Hepatocyte (in vitro differentiated cells): ENCODE data around the gene KRT75. TPM values are rescaled to one million over a fixed set of nuclear protein-coding genes. Genes with fewer than 3 reads are reported as not detected.

Source experiments
- DNase-seq: peaks from one replicate; pipeline ENCODE4 v3.0.0-alpha.2; 2016; ENCODE audit warnings: low spot score
- H2AFZ ChIP-seq: fragments of 200-600 bp; sonication (generic); 2 replicates; pipeline ENCODE4 v1.6.0; 2016; ENCODE audit warnings: antibody characterized with exemption, mild to moderate bottlenecking
- H3K27ac ChIP-seq: fragments of 200-600 bp; sonication (generic); 2 replicates; pipeline ENCODE4 v1.5.1; 2016; ENCODE audit warnings: mild to moderate bottlenecking
- H3K27me3 ChIP-seq: fragments of 200-600 bp; sonication (generic); 2 replicates; pipeline ENCODE4 v1.6.1; 2016
- H3K36me3 ChIP-seq: fragments of 200-600 bp; sonication (generic); replicated peaks from 2 replicates; pipeline ENCODE4 v1.5.1; 2016; ENCODE audit warnings: low read depth; ENCODE audit not compliant: insufficient read depth
- H3K4me1 ChIP-seq: fragments of 200-600 bp; sonication (generic); 2 replicates; pipeline ENCODE4 v1.5.1; 2016; ENCODE audit warnings: mild to moderate bottlenecking, moderate library complexity; ENCODE audit not compliant: insufficient read depth
- H3K4me2 ChIP-seq: fragments of 200-600 bp; sonication (generic); 2 replicates; pipeline ENCODE4 v1.6.0; 2016
- H3K4me3 ChIP-seq: fragments of 200-600 bp; sonication (generic); 2 replicates; pipeline ENCODE4 v1.5.1; 2016; ENCODE audit warnings: mild to moderate bottlenecking
- H3K79me2 ChIP-seq: fragments of 200-600 bp; sonication (generic); 2 replicates; pipeline ENCODE4 v1.6.0; 2017; ENCODE audit warnings: mild to moderate bottlenecking
- H3K9me2 ChIP-seq: fragments of 200-600 bp; sonication (generic); replicated peaks from 2 replicates; pipeline ENCODE4 v1.6.0; 2017; ENCODE audit warnings: mild to moderate bottlenecking; ENCODE audit not compliant: insufficient read depth
- H3K9me3 ChIP-seq: fragments of 200-600 bp; sonication (generic); 2 replicates; pipeline ENCODE4 v1.5.1; 2016; ENCODE audit warnings: low read depth, mild to moderate bottlenecking
- H4K20me1 ChIP-seq: fragments of 200-600 bp; sonication (generic); 2 replicates; pipeline ENCODE4 v1.6.0; 2016; ENCODE audit warnings: mild to moderate bottlenecking; ENCODE audit not compliant: insufficient read depth, poor library complexity, severe bottlenecking
- EZH2 ChIP-seq: fragments of 200-600 bp; sonication (generic); IDR thresholded peaks from 2 replicates; pipeline ENCODE4 v1.6.1; 2016; ENCODE audit warnings: antibody characterized with exemption, mild to moderate bottlenecking, borderline replicate concordance
- EZH2phosphoT487 ChIP-seq: fragments of 200-600 bp; sonication (generic); IDR thresholded peaks from one replicate; pipeline ENCODE4 v1.6.1; 2018; ENCODE audit warnings: antibody characterized with exemption, mild to moderate bottlenecking, low read depth, moderate library complexity; ENCODE audit not compliant: unreplicated experiment, severe bottlenecking
- WGBS: methylation state at CpG from one replicate; pipeline ENCODE4 v1.1.6; 2016; ENCODE audit warnings: low lambda C conversion rate; ENCODE audit errors: missing lambda C conversion rate; 5-methylcytosine and 5-hydroxymethylcytosine counted together
- polyA plus RNA-seq: library from polyadenylated mRNA; unstranded; fragments of >200 nt; fragmentation: Nextera tagmentation; extraction: Ambion mirVana; gene quantifications from 2 replicates; pipeline ENCODE4 v1.2.1, GENCODE V29; 2016
- total RNA-seq: library from RNA; depleted of rRNA; stranded (reverse); fragments of >200 nt; gene quantifications from 2 replicates; pipeline ENCODE4 v1.2.3, GENCODE V29; 2014
- TF ChIP-seq, protein P1 (sequence below): fragments of 200-600 bp; sonication (generic); IDR thresholded peaks from 2 replicates; pipeline ENCODE4 v1.5.1; 2016; ENCODE audit warnings: antibody characterized with exemption, mild to moderate bottlenecking; ENCODE audit not compliant: poor library complexity

The KRT75 gene
- total and polyA plus RNA-seq, 2 experiments from 2014 or later: not detected

DNA sequence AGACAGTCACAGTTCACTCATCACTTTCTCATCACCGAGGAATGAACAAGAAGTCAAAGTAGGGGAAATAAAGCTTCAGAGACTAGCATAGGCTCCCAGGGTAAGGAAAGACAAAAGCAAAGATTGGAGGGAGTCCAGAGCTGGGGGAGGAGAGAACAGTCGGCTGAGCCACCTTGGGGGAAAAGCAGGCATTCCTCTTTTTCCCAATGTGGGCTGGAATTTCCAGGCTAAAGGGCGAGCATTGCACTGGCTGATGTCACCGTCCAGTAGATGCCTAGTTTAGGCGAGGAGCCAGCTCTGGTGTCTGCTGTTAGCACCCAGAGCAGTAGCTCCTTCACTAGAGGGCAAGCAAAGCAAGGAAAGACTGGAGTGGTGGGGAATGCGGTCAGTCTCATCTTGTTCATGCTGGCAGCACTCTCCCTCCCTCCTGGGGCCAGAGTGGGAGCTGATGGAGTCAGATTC lies 8.5 kb upstream of the KRT75 start:
- Histone ChIP-seq H2AFZ (no peak overlapping the region), H3K9me2 (no peaks in the 10 kb centered on the region), H3K4me2 (no peak overlapping the region), H3K9me3 (no peaks in the 10 kb centered on the region), H3K36me3 (no peaks in the 10 kb centered on the region), H3K79me2 (no peaks in the 10 kb centered on the region), H3K27me3 (no peaks in the 10 kb centered on the region), H3K4me1 (peaks cover 19% of the 10 kb centered on the region), H3K27ac (peak overlapping the region; percentile 76), H3K4me3 (no peak overlapping the region), H4K20me1 (no peaks in the 10 kb centered on the region)
- TF ChIP-seq EZH2: no peak
- TF ChIP-seq, protein P1, sequence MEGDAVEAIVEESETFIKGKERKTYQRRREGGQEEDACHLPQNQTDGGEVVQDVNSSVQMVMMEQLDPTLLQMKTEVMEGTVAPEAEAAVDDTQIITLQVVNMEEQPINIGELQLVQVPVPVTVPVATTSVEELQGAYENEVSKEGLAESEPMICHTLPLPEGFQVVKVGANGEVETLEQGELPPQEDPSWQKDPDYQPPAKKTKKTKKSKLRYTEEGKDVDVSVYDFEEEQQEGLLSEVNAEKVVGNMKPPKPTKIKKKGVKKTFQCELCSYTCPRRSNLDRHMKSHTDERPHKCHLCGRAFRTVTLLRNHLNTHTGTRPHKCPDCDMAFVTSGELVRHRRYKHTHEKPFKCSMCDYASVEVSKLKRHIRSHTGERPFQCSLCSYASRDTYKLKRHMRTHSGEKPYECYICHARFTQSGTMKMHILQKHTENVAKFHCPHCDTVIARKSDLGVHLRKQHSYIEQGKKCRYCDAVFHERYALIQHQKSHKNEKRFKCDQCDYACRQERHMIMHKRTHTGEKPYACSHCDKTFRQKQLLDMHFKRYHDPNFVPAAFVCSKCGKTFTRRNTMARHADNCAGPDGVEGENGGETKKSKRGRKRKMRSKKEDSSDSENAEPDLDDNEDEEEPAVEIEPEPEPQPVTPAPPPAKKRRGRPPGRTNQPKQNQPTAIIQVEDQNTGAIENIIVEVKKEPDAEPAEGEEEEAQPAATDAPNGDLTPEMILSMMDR: peak; percentile 26
- peak; percentile 73 for DNase-seq
- WGBS: 30% methylated on average over 6 of the region's 6 CpGs

DNA sequence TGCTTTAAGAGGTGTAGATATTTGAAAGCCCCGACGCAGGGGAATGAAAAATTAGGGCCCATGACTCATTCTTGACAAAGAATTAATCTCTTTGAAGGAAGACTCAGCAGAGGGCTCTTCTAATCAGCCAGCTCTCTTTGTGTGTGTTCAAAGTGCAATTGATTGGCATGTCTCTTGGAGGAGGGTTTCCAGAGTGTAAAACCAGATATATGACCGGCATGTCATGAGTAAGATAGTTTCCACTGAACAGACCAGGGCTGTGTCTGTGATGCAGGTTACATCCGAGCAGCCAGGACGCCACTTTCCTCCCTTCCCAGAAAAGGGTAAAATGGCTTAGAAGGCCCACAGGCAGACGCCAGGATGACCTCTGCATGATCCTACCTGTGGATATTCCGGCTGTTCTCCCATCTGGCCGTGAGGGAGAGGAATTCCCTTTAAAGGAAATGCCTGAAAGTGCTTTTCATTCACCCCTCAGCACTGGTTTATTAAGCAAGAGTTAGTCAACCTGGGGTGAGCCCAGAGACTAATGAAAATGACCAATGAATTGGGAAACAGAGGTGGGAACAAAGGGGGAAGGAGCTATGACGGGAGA lies 7.2 kb upstream of the KRT75 start:
- peaks cover 24% of the 10 kb centered on the region for H3K4me1 ChIP-seq
- no peaks in the 10 kb centered on the region for H3K79me2 ChIP-seq
- peak overlapping the region; percentile 36 for H3K4me2 ChIP-seq
- H3K9me2 ChIP-seq: no peaks in the 10 kb centered on the region
- peak overlapping the region; percentile 76 for H3K27ac ChIP-seq
- H3K9me3 ChIP-seq: no peaks in the 10 kb centered on the region
- WGBS: 34% methylated on average over 9 of the region's 9 CpGs
- H3K36me3 ChIP-seq: no peaks in the 10 kb centered on the region
- H4K20me1 ChIP-seq: no peaks in the 10 kb centered on the region
- TF ChIP-seq, protein P1: no peak
- no peak for TF ChIP-seq EZH2
- no peak for TF ChIP-seq EZH2phosphoT487
- peak; percentile 71 for DNase-seq
- no peaks in the 10 kb centered on the region for H3K27me3 ChIP-seq
- H3K4me3 ChIP-seq: no peak overlapping the region
- no peak overlapping the region for H2AFZ ChIP-seq

DNA sequence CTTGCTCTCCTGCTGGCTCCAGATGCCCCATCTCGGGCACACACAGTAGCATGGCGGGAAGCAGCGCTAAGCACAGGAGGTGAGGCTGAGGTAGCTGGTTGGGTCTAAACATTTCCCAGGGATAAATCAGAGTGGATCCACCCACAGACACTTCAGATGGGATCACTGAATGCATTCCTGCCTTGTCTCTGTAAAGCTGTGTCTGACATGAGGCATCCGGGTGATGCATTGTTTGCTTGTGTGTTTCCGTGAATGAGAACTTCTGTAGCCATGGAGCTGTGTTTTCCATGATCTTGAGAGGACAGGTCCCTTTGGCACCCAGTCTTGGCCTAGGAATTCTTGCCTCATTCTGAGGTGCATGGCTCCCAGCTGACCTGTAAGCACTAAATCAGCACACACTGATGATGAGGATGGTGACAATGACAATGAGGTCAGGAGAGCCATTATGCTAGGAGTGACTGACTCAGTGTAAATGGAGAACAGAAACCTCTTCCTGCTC lies 6.7 kb upstream of the KRT75 start:
- Histone ChIP-seq H3K9me2 (no peaks in the 10 kb centered on the region), H3K36me3 (no peaks in the 10 kb centered on the region), H3K4me1 (peaks cover 24% of the 10 kb centered on the region), H3K9me3 (no peaks in the 10 kb centered on the region), H4K20me1 (no peaks in the 10 kb centered on the region), H3K79me2 (no peaks in the 10 kb centered on the region), H3K4me2 (no peak overlapping the region), H3K27me3 (no peaks in the 10 kb centered on the region), H3K27ac (peak overlapping the region; percentile 76), H2AFZ (no peak overlapping the region), H3K4me3 (no peak overlapping the region)
- 67% methylated on average over 5 of the region's 5 CpGs for WGBS
- TF ChIP-seq EZH2phosphoT487 (no peak), EZH2 (no peak)
- TF ChIP-seq, protein P1: no peak
- peak; percentile 50 for DNase-seq
